Karpas-422 (cell line): ENCODE results near the gene C2orf42. TPM values are rescaled to one million over a fixed set of nuclear protein-coding genes. Genes with fewer than 3 reads are reported as not detected.
"Not testable (repeated sequence)": the region's sequence is repeated elsewhere in the genome, so short reads cannot be mapped to it uniquely, and the experiment has no call there.

ENCODE experiments used
- DNase-seq: peaks from one replicate; pipeline ENCODE4 v3.0.0-alpha.2; 2015
- H2AFZ ChIP-seq: fragments of 200-600 bp; sonication (generic); 2 replicates; pipeline ENCODE4 v1.6.1; 2014; ENCODE audit warnings: antibody characterized with exemption, low read length, mixed read lengths
- H3K27ac ChIP-seq: fragments of 200-600 bp; sonication (generic); 2 replicates; pipeline ENCODE4 v1.5.1; 2014; ENCODE audit warnings: mild to moderate bottlenecking, low read length, moderate library complexity
- H3K27me3 ChIP-seq: fragments of 200-600 bp; sonication (generic); 2 replicates; pipeline ENCODE4 v1.6.1; 2014; ENCODE audit warnings: low read length, mixed read lengths
- H3K36me3 ChIP-seq: fragments of 200-600 bp; sonication (generic); 2 replicates; pipeline ENCODE4 v1.6.1; 2014; ENCODE audit warnings: low read length, mixed read lengths; ENCODE audit not compliant: insufficient read depth
- H3K4me1 ChIP-seq: fragments of 200-600 bp; sonication (generic); 2 replicates; pipeline ENCODE4 v1.6.1; 2014; ENCODE audit warnings: mild to moderate bottlenecking, low read length, mixed read lengths
- H3K4me2 ChIP-seq: fragments of 200-600 bp; sonication (generic); 2 replicates; pipeline ENCODE4 v1.6.1; 2014; ENCODE audit warnings: low read length, low read depth, mild to moderate bottlenecking; ENCODE audit not compliant: poor library complexity, severe bottlenecking
- H3K4me3 ChIP-seq: fragments of 200-600 bp; sonication (generic); 2 replicates; pipeline ENCODE4 v1.5.1; 2014; ENCODE audit warnings: mild to moderate bottlenecking, antibody characterized with exemption, low read length, mixed read lengths
- H3K79me2 ChIP-seq: fragments of 200-600 bp; sonication (generic); 2 replicates; pipeline ENCODE4 v1.6.1; 2014; ENCODE audit warnings: mild to moderate bottlenecking, low read length, mixed read lengths
- H3K9ac ChIP-seq: fragments of 200-600 bp; sonication (generic); 2 replicates; pipeline ENCODE4 v1.6.0; 2014; ENCODE audit warnings: low read length
- H3K9me2 ChIP-seq: fragments of 200-600 bp; sonication (generic), shearing (Covaris generic); replicated peaks from 2 replicates; pipeline ENCODE4 v1.6.0; 2014; ENCODE audit warnings: mild to moderate bottlenecking, low read length, moderate library complexity; ENCODE audit not compliant: insufficient read depth
- H3K9me3 ChIP-seq: fragments of 300-700, 200-600 bp; sonication (generic); 2 replicates; pipeline ENCODE4 v1.6.1; 2014; ENCODE audit warnings: low read length, mixed read lengths
- H4K20me1 ChIP-seq: fragments of 200-600 bp; sonication (generic); 2 replicates; pipeline ENCODE4 v1.6.1; 2014; ENCODE audit warnings: mild to moderate bottlenecking, antibody characterized with exemption, low read length, low read depth; ENCODE audit not compliant: insufficient read depth
- total RNA-seq: library from RNA; depleted of rRNA; stranded (reverse); fragments of >200 nt; shearing (Covaris generic); gene quantifications from 2 replicates; pipeline ENCODE4 v1.2.3, GENCODE V29; 2014; ENCODE audit warnings: low replicate concordance

Gene C2orf42
- total RNA-seq, 1 experiment from 2014 or later, result 30.0 TPM

DNA sequence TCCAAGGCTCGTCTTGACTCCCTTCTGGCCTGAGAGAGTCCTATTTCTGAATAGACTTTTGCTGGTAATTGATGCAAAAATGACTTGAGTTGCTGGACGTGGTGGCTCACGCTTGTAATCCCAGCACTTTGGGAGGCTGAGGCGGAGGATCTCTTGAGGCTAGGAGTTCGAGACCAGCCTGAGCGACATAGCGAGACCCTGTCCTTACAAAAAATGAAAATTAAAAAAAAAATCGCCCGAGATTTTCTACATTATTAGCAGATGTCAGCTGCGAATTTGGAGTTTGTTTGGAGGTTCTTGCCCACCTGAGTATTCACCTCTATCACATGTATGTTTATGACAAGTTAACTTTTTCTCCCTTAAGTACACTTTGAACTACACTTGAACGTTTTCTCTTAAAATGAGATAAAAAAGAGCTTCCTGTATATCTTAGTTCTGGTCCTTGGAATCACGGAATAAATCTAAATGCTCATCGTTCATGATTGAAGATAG, 471 bp upstream of the C2orf42 start:
- H3K9me3 ChIP-seq, result no peaks in the 10 kb centered on the region
- no peaks in the 10 kb centered on the region for H3K27me3 ChIP-seq
- H3K9ac ChIP-seq, result peak overlapping the region; percentile 93

DNA sequence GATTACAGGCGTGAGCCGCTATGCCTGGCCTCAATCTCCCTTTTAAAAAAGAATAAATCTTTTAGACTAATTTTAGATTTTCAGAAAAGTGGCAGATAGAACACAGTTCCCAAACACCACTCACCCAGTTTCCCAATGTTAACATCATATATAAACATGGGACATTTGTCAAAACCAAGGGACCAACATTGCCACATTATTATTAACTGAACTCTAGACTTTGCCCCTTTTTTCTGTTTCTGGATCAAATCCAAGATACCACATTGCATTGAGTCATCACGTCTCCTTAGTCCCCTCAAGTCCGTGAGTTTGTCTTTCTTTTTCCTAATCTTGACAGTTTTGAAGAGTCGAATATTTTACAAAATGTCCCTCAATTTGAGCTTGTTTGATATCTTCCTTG, 2.4 kb downstream of the C2orf42 start:
- Histone ChIP-seq H3K9me3 (no peaks in the 10 kb centered on the region), H3K36me3 (no peaks in the 10 kb centered on the region), H4K20me1 (no peaks in the 10 kb centered on the region), H3K9ac (no peak overlapping the region), H3K9me2 (no peaks in the 10 kb centered on the region), H2AFZ (no peak overlapping the region), H3K4me3 (no peak overlapping the region), H3K4me1 (peaks cover 7% of the 10 kb centered on the region), H3K27ac (no peak overlapping the region), H3K27me3 (no peaks in the 10 kb centered on the region), H3K4me2 (no peak overlapping the region), H3K79me2 (peaks cover 15% of the 10 kb centered on the region)
- no peak for DNase-seq

More for the DNA sequence above, 471 bp upstream of the C2orf42 start:
- Histone ChIP-seq H4K20me1 (no peaks in the 10 kb centered on the region), H3K79me2 (peaks cover 15% of the 10 kb centered on the region), H3K9me2 (no peaks in the 10 kb centered on the region), H3K27ac (peak overlapping the region; percentile 90), H3K4me3 (peak overlapping the region; percentile 89), H2AFZ (peak overlapping the region; percentile 85), H3K4me2 (peak overlapping the region; percentile 81), H3K4me1 (peaks cover 7% of the 10 kb centered on the region), H3K36me3 (no peaks in the 10 kb centered on the region)
- no peak for DNase-seq

DNA sequence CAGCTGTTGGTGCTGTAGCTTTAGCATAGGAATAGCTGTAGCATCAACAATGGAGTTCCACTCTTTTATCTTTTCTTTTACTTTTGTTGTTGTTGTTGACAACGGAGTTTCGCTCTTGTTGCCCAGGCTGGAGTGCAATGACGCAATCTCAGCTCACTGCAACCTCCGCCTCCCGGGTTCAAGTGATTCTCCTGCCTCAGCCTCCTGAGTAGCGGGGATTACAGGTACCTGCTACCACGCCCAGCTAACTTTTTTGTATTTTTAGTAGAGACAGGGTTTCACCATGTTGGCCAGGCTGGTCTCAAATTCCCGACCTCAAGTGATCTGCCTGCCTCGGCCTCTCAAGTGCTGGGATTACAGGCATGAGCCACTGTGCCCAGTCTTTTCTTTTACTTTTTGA, 3.6 kb downstream of the C2orf42 start:
- H4K20me1 ChIP-seq, H3K27me3 ChIP-seq, H3K4me3 ChIP-seq, H3K27ac ChIP-seq, H3K4me1 ChIP-seq, H3K36me3 ChIP-seq, H3K9me2 ChIP-seq, H3K9me3 ChIP-seq, H2AFZ ChIP-seq, H3K4me2 ChIP-seq, H3K9ac ChIP-seq, DNase-seq: not testable (repeated sequence)
- peaks cover 15% of the 10 kb centered on the region for H3K79me2 ChIP-seq

DNA sequence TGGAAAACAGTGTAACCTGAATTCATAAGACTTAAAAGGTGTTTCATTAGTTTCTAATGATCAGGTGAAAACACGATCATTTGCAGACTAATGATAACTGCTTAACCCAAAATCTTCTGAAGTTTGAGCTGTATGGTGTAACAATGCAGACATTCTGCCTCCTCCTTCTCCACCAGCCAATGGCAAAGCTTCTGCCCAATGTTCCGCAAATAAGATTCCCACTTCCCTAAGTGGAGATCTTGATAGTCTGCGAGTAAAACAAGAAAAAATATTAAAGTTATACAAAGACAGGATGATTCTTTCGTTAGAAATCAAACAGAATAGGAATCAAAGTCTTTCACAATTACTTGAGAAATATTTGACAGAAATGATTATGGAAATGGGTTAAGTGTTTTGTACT, 8.1 kb downstream of the C2orf42 start:
- Histone ChIP-seq H3K4me1 (peaks cover 8% of the 10 kb centered on the region), H3K36me3 (no peaks in the 10 kb centered on the region; the same call in 1 of the 2 replicates), H2AFZ (no peak overlapping the region), H3K27me3 (no peaks in the 10 kb centered on the region), H3K79me2 (no peaks in the 10 kb centered on the region), H3K27ac (no peak overlapping the region), H3K9me2 (no peaks in the 10 kb centered on the region), H3K9ac (no peak overlapping the region), H3K4me2 (no peak overlapping the region), H4K20me1 (no peaks in the 10 kb centered on the region), H3K9me3 (no peaks in the 10 kb centered on the region), H3K4me3 (no peak overlapping the region)
- DNase-seq, result no peak

DNA sequence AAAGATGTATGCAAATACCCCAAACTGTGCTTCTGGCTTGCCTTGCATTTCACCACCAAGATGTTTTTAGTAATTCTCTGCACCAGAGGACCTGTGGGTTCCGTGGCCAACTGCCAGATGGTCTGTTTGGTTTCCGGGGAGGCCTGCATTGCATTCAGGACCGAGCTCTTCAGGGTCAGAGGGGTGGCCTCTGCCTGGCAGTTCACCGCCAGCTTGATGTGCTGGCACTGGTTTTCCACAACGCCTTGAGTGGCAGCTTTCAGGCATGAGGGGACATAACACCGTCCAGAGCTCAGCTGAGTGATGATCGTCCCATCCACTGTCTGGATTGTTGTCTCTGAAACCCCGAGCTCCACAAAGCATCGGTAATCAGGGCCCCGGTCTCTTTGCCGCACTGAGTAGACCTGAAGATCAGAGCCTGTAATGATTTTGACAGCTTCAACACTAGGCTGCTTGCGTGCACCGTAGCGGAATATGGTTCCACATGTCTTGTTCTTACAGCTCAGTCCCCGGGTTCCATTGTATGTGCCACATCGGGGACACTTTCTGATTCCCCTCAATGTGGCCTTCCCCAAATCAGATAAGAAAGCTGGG, 9.4 kb downstream of the C2orf42 start:
- no peaks in the 10 kb centered on the region for H3K9me2 ChIP-seq
- peak overlapping the region; percentile 36; the same call in 1 of the 2 replicates for H3K27ac ChIP-seq
- no peaks in the 10 kb centered on the region; the same call in 1 of the 2 replicates for H3K36me3 ChIP-seq
- no peaks in the 10 kb centered on the region for H4K20me1 ChIP-seq
- peak overlapping the region; percentile 8; the same call in 1 of the 2 replicates for H3K9ac ChIP-seq
- H2AFZ ChIP-seq, result peak overlapping the region; percentile 12; the same call in 1 of the 2 replicates
- H3K79me2 ChIP-seq, result no peaks in the 10 kb centered on the region
- no peaks in the 10 kb centered on the region for H3K9me3 ChIP-seq
- no peak overlapping the region for H3K4me3 ChIP-seq
- H3K4me2 ChIP-seq, result no peak overlapping the region
- peaks cover 8% of the 10 kb centered on the region for H3K4me1 ChIP-seq
- no peak for DNase-seq
- H3K27me3 ChIP-seq, result no peaks in the 10 kb centered on the region

DNA sequence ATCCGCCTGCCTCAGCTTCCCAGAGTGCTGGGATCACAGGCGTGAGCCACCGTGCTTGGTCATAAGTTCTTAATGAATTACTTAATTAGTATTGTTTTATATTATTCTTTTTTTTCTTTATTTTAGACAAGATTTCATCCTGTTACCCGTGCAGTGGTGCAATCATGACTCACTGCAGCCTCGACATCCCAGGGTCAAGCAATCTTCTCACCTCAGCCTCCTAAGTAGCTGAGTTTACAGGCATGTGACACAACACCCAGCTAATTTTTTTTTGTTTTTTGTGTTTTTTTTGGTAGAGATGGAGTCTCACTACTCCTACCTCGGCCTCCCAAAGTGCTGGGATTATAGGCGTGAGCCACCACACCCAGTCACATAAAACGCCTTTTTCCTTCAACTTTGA, 17.3 kb downstream of the C2orf42 start:
- Histone ChIP-seq H3K27me3 (no peaks in the 10 kb centered on the region), H3K9me3 (no peaks in the 10 kb centered on the region), H3K4me2 (no peak overlapping the region), H4K20me1 (no peaks in the 10 kb centered on the region), H3K36me3 (peaks cover 13% of the 10 kb centered on the region; the same call in 1 of the 2 replicates), H3K4me3 (no peak overlapping the region), H3K27ac (no peak overlapping the region), H2AFZ (no peak overlapping the region), H3K9me2 (no peaks in the 10 kb centered on the region), H3K79me2 (no peaks in the 10 kb centered on the region), H3K9ac (no peak overlapping the region), H3K4me1 (no peaks in the 10 kb centered on the region)
- DNase-seq, result no peak

DNA sequence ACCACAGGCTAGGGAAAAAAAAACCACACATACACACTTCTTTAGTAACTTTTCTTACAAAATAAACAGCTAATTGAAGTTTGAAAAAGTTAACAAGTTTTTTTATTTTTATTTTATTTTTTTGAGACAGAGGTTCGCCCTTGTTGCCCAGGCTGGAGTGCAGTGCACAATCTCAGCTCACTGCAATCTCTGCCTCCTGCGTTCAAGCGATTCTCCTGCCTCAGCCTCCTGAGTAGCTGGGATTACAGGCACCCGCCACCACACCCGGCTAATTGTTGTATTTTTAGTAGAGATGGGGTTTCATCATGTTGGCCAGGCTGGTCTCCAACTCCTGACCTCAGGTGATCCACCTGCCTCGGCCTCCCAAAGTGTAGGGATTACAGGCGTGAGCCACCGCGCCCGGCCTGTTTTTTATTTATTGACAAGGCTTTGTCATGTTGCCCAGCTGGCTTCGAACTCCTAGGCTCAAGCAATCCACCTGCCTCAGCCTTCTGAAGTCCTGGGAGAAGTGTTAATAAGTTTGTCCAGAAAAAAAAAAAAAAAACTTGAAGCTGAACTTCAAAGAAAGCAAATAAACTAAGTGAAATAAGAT, 21.1 kb downstream of the C2orf42 start:
- not testable (repeated sequence) for H3K4me1 ChIP-seq, H4K20me1 ChIP-seq, H3K27ac ChIP-seq, H3K9me3 ChIP-seq, H3K4me2 ChIP-seq, H3K79me2 ChIP-seq, H2AFZ ChIP-seq, DNase-seq, H3K27me3 ChIP-seq, H3K9me2 ChIP-seq, H3K4me3 ChIP-seq, H3K9ac ChIP-seq
- peaks cover 12% of the 10 kb centered on the region; the same call in 1 of the 2 replicates for H3K36me3 ChIP-seq

DNA sequence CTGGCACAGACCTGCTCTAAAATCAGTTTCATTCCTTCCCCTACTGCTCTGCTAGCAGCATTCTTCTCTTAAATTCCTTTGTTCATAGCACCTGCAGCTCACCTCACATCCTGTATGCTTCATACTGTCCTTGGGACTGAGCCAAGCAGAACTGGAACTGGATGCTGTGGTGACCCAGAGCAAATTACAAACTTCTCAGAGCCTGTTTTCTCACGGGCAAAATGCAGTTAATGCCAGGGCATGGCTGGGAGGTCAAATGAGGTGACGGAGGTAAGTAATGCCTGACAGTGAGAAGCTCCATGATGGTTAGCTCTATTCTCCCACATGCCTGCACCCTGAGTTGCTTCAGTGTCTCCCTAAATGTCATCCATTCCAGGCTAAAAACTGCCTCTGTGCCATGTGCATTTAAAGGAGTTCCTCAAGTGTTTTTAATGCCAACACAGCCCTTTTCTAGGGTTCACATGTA, 29.7 kb downstream of the C2orf42 start:
- no peak overlapping the region for H3K9ac ChIP-seq
- H3K27me3 ChIP-seq, result no peaks in the 10 kb centered on the region
- H3K36me3 ChIP-seq, result peaks cover 6% of the 10 kb centered on the region
- DNase-seq, result no peak
- no peaks in the 10 kb centered on the region for H3K79me2 ChIP-seq
- H3K4me2 ChIP-seq, result no peak overlapping the region
- H2AFZ ChIP-seq, result 0 out of 2 replicates have a peak overlapping the region, but pooled peaks have one; percentile 11
- no peaks in the 10 kb centered on the region for H4K20me1 ChIP-seq
- no peak overlapping the region for H3K27ac ChIP-seq
- H3K4me1 ChIP-seq, result no peaks in the 10 kb centered on the region
- no peaks in the 10 kb centered on the region for H3K9me2 ChIP-seq
- no peak overlapping the region for H3K4me3 ChIP-seq
- H3K9me3 ChIP-seq, result no peaks in the 10 kb centered on the region
